HG03108 (cell line): ENCODE measurements around the gene CD244.
"Not testable (repeated sequence)": the region's sequence is repeated elsewhere in the genome, so short reads cannot be mapped to it uniquely, and the experiment has no call there.

Experiments
- ATAC-seq: cut with Tn5 transposase; IDR thresholded peaks from one replicate; pipeline ENCODE4 v1.9.1; 2021; ENCODE audit warnings: moderate library complexity; ENCODE audit not compliant: unreplicated experiment

The CD244 gene

DNA sequence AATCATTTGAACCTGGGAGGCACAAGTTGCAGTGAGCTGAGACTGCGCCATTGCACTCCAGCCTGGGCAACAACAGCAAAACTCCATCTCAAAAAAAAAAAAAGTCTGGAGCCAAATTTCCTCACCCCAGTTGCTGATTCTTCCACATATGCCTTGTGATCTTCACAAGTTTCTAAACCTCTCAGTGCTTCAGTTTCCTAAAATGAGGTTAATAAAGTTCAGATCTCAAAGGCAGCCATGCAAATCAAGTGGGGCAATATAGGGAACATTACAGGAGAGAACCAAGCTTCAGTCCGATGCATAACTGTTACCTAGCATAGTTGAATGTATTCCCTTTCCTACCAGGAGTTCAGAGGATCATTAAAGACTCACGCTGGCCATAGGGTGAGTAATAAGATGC, 17.5 kb upstream of the CD244 start:
- ATAC-seq: no peak

DNA sequence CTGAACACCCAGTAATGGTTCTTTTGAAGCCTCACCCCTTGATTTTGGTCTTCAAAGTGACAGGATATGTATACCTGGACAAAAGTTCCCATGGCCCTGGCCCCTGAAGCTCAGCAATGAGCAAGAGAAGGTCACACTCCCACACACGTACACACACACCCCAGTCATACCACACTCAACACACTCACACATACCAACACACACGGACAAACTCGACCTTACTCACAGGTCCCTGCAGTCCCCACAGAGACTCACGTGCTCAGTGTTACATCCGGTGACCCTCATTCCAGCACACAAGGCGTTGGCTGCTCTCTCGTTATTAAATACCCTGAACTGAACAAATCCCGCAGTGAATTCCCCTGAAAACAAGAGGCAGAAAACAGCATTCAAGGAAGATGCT, 16.4 kb upstream of the CD244 start:
- ATAC-seq: no peak

DNA sequence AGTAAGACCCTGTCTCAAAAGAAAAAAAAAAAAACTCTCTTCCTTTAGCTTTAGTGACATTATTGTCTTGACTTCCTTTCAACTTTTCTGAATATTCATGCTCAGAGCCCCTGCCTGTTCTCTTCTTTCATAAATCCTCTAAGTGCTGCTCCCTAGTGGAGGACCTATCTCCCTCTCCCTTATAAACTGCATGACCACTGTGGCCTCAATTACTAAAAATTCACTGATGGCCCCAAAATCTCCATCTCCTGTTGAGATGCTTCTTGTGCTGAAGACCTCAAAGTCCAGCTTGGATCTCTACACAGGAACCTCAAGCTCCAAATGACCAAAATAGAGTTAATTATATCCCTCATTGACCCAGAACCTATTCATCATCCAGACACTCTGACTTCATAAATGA, 14.5 kb upstream of the CD244 start:
- no peak for ATAC-seq

DNA sequence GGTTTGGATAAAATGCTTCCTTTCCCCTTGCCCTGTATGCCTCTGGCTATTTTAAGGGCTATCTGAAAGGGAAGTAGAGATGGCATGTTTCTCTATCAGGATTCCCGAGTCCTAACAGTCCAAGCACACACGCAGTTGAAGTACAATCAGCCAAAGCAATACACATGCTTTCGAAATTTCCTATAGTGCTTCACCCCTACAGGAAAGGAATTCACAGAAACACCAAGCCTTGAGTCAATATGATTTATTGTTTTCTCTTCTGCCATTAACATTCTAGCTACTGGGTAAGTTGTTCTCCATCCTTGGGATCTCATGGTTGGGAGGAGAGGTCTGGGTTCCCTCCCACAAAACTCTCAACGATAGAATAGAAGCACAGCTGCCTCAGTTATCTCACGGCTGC, 13.6 kb upstream of the CD244 start:
- no peak for ATAC-seq

DNA sequence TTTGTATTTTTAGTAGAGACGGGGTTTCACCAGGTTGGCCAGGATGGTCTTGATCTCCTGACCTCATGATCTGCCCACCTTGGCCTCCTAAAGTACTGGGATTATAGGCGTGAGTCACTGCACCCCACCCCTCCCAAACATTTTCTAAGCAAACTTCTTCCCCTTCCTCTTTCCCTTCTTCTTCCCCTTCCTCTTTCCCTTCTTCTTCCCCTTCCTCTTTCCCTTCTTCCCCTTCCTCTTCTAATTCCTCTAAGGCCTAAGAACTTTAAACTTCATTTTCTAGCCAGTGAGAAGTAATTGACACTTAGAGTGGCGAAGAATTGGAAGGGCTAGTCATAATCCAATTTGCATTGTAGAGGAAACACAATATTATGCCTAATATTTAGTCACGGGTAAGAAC, 12.9 kb upstream of the CD244 start:
- ATAC-seq: not testable (repeated sequence)

DNA sequence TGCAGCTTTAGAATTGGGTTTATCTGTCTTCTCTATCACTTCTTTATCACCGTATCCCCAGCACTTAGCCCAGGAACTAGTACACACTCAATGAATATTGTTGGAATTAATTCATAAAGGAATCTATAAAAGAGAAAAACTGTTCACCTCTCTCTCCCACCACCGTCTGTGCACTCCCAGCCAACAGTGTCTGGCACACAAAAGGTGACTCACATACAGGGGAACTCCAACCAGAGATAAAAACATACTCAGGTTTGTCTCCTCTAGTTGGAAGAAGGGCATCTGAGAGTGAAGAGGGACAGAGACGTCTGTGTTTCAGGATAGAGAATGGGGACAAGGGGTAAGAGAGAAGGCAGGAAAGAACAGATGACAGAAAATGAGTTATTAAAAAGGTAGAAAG, 12.2 kb upstream of the CD244 start:
- ATAC-seq: no peak

DNA sequence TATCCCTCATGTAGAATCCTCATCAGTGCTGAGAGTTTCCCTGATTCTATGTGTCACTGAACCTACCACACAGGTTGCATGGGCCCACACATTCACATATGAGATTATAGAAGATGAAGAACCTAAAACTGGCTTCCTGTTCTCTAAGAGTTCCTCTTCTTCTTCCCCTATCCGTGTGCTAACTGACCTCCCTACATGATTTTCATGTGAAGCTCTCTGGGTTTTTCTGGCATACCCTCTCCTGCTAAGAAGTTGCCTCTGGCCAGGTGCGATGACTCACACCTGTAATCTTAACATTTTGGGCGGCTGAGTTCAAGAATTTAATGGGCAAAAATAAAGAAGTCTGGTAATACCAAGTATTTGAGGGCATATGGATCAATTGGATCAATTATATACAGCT, 5.5 kb upstream of the CD244 start:
- no peak for ATAC-seq

DNA sequence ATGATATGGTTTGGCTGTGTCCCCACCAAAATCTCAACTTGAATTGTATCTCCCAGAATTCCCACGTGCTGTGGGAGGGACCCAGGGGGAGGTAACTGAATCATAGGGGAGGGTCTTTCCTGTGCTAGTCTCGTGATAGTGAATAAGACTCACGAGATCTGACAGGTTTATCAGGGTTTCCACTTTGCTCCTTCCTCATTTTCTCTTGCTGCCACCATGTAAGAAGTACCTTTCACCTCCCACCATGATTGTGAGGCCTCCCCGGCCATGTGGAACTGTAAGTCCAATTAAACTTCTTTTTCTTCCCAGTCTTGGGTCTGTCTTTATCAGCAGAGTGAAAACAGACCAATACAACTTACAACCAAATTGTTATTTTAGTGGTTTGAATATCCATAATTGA, 5.0 kb upstream of the CD244 start:
- ATAC-seq: not testable (repeated sequence)

DNA sequence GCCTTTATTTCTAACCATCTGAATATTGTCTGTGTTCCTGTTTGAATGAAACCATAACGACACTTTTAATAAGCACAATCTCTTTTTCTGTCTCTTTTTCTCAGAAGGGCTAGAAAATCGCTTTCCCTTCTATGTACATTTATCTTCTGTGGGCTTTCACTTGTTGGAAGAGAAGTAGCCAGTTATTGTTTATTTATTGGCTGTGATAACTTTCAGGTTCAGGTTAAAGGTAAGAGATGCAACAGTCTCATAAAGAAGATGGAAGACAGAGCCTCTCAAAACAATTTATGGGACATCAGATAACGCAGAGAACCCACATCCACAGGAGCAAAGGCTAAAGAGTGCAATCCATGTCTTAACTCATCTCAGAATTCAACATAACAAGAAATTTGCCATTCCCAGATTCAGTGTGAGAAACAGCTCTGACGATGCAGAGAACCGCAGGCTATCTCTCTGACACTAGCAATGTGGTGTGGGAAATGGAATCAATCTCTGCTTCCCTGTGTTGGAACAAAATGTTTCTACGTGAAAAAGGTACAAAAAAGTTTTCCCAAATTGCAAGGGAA, 4.1 kb upstream of the CD244 start:
- ATAC-seq: no peak

DNA sequence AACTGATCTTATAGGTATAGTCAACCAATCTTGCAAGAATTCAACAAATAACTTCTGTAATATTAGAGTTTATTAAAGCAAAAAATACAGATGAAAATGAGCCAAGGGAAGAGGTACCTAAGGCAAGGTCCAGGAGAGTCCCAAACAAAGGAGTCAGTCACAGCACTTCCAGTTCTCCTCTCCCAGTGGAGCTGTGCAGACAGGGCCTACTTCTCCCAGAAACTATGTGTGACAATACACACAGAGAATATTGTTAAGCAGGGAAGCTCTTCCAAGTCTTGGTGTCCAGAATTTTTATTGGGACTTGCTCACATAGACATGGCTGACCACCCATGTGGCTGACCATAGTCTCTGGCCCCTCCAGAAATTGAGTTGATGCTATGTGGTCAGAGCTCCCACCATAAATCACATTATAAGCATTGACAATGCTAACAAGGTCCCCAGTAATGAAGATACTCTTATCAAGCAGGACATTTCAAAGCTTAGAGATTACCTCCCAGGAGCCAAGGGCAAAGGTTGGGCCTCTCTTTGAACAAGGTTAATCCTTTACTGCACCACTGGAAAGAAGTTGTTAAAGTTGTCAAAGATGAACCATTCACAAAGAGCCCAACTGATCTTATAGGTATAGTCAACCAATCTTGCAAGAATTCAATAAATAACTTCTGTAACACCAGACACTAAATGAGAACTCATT, 3.5 kb upstream of the CD244 start:
- ATAC-seq: no peak

DNA sequence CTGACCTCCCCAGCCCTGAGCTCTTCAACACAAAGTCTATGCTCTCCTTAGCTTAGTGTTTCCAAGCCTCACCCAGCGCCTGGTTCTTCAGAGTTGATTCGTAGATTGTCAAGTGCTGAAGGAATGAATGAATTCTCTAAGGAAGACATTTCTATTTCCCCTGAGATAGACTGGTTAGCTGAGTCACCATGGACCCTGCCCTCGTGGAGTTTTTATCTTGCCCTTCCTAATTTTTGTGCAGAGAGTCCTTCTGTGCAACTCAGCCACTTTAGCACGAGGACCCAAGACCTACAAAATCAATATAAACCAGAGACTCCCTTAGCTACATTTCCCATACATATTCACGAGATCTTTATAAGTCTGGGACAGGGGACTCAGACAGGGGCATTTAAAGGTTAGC, 2.6 kb upstream of the CD244 start:
- ATAC-seq: no peak

DNA sequence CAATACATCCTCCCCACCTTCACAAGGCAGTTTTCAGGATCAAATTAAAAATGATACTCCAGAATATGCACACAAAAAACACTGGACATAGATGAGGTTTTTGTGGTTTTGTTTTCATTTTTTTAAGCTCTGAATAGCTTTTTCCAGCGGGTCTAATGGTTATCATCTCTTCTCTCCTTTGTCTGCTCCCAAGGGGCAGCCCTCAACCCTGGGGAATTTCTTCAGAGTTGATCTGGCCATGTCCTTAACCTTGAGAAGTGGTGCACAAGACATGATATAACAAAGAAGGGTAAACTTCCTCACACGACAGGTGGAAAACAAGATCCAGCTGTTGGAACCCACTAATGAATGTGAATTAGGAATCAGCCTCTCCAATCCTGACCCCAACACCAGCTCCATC, 1.5 kb upstream of the CD244 start:
- no peak for ATAC-seq

DNA sequence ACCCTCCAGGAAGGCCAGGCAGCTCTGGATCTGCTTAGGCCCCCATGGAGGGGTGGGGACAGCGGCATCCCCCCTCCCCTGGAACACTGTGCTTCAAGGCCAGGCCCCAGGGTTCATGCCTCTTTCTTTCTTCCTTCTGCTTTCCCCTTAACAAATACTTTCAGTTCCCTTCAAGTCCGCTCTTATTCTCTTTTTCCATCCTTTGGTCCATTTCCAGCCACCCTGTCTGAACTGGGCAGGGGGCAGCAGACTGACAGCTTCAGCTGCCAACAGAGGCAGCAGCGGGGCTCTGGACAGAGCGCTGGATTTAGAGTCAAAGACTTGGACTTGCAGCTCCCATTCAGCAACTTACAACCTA, 1.1 kb upstream of the CD244 start:
- no peak for ATAC-seq

DNA sequence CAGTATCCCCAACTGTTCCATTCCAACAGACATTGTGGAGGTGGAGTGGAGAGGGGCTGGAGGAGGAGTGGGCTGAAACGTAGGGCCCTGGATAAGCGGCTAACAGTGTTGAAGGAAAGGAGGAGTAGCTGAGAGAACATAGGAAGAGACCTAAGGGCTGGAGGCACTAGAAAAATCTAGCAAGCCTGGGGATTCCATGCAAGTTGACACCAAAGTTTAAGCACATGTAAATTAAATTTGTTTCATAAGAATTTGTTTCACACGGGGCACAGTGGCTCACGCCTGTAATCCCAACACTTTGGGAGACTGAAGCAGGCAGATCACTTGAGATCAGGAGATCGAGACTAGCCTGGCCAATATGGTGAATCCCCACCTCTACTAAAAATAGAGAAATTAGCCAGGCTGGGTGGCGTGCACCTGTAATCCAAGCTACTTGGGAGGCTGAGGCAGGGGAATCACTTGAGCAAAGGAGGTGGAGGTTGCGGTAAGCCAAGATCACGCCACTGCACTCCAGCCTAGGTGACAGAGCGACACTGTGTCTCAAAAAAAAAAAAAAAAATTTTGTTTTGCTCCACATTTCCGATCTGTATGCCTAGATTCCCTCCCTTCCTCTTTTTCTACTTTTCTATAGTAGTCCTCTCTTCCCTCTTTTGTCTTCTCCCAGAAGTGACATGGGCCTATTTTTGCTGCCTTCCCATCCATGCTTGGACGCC, 530 bp upstream of the CD244 start:
- ATAC-seq: no peak

DNA sequence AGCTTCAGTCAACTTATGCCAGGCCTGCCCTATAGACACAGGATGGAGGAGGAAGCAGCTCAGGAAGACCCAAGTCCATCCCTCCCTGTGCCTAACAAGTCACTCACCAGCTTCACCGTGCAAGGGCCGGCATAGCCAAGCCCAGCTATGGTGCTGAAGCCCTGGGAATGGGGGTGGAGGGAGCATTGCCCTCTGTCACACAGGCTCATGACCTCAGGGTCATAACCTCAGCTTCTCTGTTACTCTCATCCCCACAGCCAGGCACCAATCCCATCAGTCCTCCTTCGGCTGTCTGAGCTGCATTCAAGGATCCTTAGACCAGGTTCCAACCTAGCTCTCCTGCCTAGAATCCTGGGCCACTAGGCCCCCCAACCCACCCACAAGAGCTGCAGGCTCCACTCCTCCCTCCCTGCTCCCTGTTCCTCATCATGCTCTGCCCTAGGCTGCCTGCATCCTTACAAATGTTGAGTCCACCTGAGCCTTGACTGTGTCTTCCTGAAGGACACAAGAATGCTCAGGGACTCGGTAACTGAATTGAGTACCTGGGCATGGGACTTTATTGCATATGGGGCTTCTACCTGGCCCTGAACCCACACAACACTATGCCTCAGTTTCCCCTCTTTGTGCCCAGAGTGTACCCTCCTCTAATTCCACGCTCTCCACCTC, 1.7 kb downstream of the CD244 start:
- ATAC-seq: no peak

DNA sequence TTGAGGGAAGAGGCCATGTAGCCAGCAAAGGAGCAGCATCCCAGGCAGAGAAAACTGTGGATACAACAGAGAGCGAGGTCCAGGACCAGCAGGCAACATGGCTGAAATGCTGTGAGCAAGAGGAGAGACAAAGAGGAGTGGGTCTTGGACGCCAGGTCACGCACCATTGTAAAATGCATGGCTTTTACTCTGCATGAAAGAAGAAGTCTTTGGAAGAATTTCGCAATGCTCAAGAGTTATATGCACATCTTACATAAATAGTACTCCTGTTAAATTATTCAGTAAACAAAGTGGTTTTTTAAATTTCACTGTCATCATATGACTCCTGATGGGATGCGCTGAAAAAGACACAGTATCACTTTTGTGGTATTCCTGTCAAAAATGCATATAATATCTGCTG, 3.5 kb downstream of the CD244 start:
- ATAC-seq: no peak

DNA sequence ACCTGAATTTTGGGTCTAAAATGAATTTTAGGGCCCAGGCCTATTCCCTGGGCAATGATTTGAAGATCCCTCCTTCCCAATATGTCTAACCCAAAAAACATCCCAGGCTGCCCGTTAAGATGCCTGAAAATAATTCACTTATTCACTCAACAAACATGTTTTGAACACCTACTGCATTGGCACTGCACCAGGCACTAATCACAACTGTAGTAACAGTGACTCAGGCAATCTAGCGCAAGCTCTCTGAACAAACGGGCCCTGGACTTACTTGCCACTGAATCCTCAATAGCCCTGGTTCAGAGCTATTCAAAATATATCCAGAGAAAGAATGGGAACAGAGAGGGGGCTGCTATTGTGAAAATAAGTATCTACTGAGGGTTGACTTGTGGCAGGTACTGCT, 4.2 kb downstream of the CD244 start:
- ATAC-seq: no peak

DNA sequence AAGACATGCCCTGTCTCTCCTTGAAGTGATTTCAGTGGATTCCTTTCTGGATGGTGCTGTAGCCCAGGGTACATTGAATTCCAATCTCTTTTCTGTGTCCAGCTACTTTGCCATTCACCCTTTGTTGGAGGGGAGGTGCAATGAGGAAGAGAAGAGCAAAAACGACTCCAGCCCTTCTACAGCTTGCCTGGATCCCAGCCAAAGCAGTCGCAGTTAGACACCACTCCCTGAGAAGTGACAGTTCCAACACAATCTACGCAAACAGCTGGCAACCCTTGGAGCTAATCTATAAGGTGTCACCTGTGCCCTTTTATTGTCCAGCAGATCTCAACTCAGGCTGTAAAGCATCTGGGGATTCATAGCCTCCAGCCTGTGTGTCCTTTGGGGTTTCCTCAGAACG, 4.6 kb downstream of the CD244 start:
- no peak for ATAC-seq

DNA sequence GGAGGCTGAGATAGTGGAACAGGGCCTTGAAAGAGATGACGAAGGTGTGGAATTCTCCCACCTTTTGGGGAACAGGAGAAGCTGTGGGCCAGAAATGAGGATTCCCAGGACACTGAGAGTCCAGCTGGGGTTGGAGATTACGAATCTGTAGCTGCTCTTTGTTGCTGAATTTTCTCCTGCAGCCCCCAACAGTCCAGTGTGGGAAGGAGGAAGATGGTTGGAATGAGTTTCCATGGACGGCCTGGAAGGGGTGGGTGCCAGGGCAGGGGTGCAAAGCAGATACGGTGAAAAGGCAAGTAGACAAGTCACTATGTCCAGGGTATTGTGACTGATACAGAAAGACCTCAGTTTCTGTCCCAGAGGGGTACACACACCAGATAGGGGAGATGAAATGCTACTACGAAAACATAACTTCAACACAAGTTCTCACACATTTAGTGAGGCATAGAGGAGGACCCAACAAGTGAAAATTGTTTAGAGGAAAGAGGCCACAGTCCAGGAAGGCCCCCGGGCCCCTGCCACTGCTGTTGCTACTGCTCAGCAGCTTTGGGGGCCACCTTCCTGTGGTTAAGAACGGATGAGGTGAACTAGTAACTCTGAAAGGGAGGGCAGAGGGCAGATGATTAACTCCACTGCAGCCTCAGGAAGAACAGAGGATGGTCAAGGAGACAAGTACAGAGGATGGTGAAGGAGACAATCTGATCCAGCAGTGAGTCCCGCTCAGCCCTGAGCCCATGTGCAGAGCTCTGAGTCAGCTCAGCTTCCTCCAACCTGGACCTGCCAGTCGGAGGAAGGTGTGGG, 7.3 kb downstream of the CD244 start:
- ATAC-seq: peak; percentile 85

DNA sequence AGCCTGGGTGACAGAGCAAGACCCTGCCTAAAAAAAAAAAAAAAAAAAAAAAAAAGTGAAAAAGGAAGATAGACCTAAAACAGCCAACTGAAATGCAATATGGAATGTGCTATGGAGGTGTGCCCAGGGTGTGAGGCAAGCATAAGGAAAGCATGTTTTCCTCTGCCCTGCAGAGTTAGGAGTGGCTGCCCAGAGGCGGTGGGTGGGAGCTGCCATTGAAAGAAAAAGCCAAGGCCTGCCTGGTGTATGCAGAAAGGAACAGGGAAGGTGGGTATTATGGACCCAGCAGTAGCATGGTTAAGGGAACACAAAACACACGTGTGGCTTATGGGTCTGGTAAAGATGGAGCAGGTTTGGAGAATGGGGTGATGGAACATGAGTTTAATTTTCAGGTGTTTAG, 8.9 kb downstream of the CD244 start:
- ATAC-seq: no peak

DNA sequence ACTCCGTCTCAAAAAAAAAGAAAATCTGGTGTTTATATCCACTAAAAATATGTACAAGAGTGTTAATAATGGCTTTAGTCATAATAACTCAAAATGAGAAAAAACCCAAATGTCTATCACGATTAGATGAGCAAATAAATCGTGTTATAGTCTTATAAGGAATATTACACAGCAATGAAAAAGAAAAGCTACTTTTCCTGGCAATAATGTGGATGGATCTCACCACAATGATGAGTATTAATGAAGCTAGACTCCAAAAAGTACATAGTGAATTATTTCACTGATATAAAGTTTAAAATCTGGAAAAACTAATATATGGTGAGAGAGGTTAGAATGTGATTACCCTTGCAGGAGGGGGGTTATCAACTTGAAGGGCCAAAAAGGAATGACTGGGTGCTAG, 9.7 kb downstream of the CD244 start:
- no peak for ATAC-seq
